ENCODE measurements around the gene UGT1A5. TPM values are rescaled to one million over a fixed set of nuclear protein-coding genes. Genes with fewer than 3 reads are reported as not detected.

Gene UGT1A5
- total RNA-seq, 2 experiments from 2014 or later, result not detected

- Mint-ChIP-seq H3K4me1 (ENCODE audit: low read depth) (no peaks in the 10 kb centered on the region), H3K4me3 (no peak overlapping the region), H3K27ac (no peak overlapping the region), H3K36me3 (ENCODE audit: low read depth) (no peaks in the 10 kb centered on the region), H3K9me3 (no peaks in the 10 kb centered on the region), H3K27me3 (peaks cover 13% of the 10 kb centered on the region)
- DNase-seq, result no peak
- ATAC-seq, result no peak
- intact Hi-C loops (cut with micrococcal nuclease), result no loop called here
- POLR2A ChIA-PET, result no interaction called here
- TF ChIP-seq CTCF (IDR thresholded peaks at IDR 0.05), result no peak
- CTCF ChIA-PET, result no interaction called here
These were observed 56.6 kb downstream of the UGT1A5 start for GRCh38 chr2:233769260-233769659.

- Mint-ChIP-seq H3K27ac (no peak overlapping the region), H3K4me3 (no peak overlapping the region), H3K27me3 (peaks cover 14% of the 10 kb centered on the region), H3K36me3 (ENCODE audit: low read depth) (no peaks in the 10 kb centered on the region), H3K9me3 (peaks cover 4% of the 10 kb centered on the region), H3K4me1 (ENCODE audit: low read depth) (no peaks in the 10 kb centered on the region)
- no peak for TF ChIP-seq CTCF (IDR thresholded peaks at IDR 0.05)
- POLR2A ChIA-PET, result no interaction called here
- DNase-seq, result no peak
- intact Hi-C loops (cut with micrococcal nuclease), result no loop called here
- ATAC-seq, result no peak
- CTCF ChIA-PET, result no interaction called here
These were observed 59.4 kb downstream of the UGT1A5 start for GRCh38 chr2:233772153-233772552.

- intact Hi-C loops (cut with micrococcal nuclease), result no loop called here
- ChIA-PET POLR2A (no interaction called here), CTCF (no interaction called here)
- DNase-seq, result no peak
- no peak for ATAC-seq
- Mint-ChIP-seq H3K27me3 (peaks cover 14% of the 10 kb centered on the region), H3K36me3 (ENCODE audit: low read depth) (no peaks in the 10 kb centered on the region), H3K9me3 (peaks cover 4% of the 10 kb centered on the region), H3K4me1 (ENCODE audit: low read depth) (no peaks in the 10 kb centered on the region), H3K27ac (no peak overlapping the region), H3K4me3 (no peak overlapping the region)
- no peak for TF ChIP-seq CTCF (IDR thresholded peaks at IDR 0.05)
These were observed 59.9 kb downstream of the UGT1A5 start for GRCh38 chr2:233772583-233772982.

GRCh38 chr2:233773854-233774253 is 61.1 kb downstream of the UGT1A5 start:
- no peak for TF ChIP-seq CTCF (IDR thresholded peaks at IDR 0.05)
- CTCF ChIA-PET, result interaction anchor here (1.0 to 1.2 kb wide), 2 partner anchors 9 to 11 kb away, joined by 3 read pairs; no protein-coding TSS in a partner anchor
- intact Hi-C loops (cut with micrococcal nuclease), result no loop called here
- no peaks in the 10 kb centered on the region for H3K36me3 Mint-ChIP-seq (ENCODE audit: low read depth)
- no peak for ATAC-seq
- no peaks in the 10 kb centered on the region for H3K4me1 Mint-ChIP-seq (ENCODE audit: low read depth)
- H3K9me3 Mint-ChIP-seq, result peaks cover 4% of the 10 kb centered on the region
- H3K4me3 Mint-ChIP-seq, result no peak overlapping the region
- POLR2A ChIA-PET, result interaction anchor here (0.5 to 0.8 kb wide), 2 partner anchors 10 to 12 kb away, joined by 3 to 4 read pairs; no protein-coding TSS in a partner anchor
- peaks cover 14% of the 10 kb centered on the region for H3K27me3 Mint-ChIP-seq
- no peak for DNase-seq
- no peak overlapping the region for H3K27ac Mint-ChIP-seq

GRCh38 chr2:233775414-233775813 is 62.7 kb downstream of the UGT1A5 start:
- ChIA-PET CTCF (no interaction called here), POLR2A (no interaction called here)
- peaks cover 15% of the 10 kb centered on the region for H3K27me3 Mint-ChIP-seq
- TF ChIP-seq CTCF (IDR thresholded peaks at IDR 0.05), result no peak
- no peaks in the 10 kb centered on the region for H3K4me1 Mint-ChIP-seq (ENCODE audit: low read depth)
- ATAC-seq, result no peak
- H3K36me3 Mint-ChIP-seq (ENCODE audit: low read depth), result no peaks in the 10 kb centered on the region
- no peak overlapping the region for H3K4me3 Mint-ChIP-seq
- DNase-seq, result no peak
- peaks cover 4% of the 10 kb centered on the region for H3K9me3 Mint-ChIP-seq
- intact Hi-C loops (cut with micrococcal nuclease), result no loop called here
- no peak overlapping the region for H3K27ac Mint-ChIP-seq

Measured in activated CD8-positive, alpha-beta T cell treated with anti-CD3 and anti-CD28 coated beads for 36 hours (primary cell).